Measurements from ENCODE around the gene REM1.

The REM1 gene

DNA sequence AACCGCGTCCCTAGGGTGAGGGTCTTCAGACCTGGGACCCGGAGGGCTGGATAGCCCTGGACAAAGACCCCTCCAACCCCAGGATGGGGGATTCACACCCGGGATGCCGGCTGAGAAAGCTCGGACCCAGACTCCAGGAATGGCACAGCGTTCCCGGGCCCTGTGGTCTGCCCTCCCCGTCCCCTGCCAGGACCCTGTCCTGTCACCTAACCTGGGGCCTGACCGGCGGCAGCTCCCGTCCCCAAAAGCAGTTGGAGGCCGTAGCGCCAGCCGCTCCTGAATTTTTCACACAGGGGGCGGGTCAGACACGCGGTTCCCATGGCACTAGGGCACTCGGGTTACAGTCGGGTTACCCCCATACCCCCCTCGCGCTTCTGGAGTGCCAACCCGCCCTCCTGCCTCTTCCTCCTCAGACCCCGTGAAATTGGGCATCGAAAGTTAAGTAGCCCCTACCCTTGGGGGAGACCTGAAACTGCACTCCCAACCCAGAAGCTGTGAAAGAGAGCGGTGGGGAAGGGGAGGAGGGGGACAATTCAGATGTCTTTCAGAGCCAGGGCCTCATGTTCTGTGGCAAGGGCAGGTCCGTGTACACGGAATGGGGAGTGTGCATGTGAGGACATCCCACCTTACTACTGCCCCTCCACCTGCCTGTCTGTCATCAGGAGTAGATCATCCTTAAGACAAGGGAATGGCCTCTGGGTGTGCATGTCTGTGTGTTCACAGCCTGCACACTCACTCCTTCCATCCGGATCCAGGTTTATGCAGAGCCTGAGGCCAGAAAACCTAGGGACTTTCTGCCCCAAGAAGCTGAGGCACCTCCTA lies 595 bp downstream of the REM1 start:
- no peak for DNase-seq (ENCODE audit: low read depth)
- H3K4me3 ChIP-seq (ENCODE audit: low read length) = no peak overlapping the region
- TF ChIP-seq, protein P1, sequence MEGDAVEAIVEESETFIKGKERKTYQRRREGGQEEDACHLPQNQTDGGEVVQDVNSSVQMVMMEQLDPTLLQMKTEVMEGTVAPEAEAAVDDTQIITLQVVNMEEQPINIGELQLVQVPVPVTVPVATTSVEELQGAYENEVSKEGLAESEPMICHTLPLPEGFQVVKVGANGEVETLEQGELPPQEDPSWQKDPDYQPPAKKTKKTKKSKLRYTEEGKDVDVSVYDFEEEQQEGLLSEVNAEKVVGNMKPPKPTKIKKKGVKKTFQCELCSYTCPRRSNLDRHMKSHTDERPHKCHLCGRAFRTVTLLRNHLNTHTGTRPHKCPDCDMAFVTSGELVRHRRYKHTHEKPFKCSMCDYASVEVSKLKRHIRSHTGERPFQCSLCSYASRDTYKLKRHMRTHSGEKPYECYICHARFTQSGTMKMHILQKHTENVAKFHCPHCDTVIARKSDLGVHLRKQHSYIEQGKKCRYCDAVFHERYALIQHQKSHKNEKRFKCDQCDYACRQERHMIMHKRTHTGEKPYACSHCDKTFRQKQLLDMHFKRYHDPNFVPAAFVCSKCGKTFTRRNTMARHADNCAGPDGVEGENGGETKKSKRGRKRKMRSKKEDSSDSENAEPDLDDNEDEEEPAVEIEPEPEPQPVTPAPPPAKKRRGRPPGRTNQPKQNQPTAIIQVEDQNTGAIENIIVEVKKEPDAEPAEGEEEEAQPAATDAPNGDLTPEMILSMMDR (IDR thresholded peaks at IDR 0.05; ENCODE audit: insufficient read depth, low read depth, low read length, missing control alignments) = no peak

GRCh38 chr20:31476294-31476585 lies 1.2 kb downstream of the REM1 start:
- no peak for DNase-seq (ENCODE audit: low read depth)
- TF ChIP-seq, protein P1 (IDR thresholded peaks at IDR 0.05; ENCODE audit: insufficient read depth, low read depth, low read length, missing control alignments) = no peak
- H3K4me3 ChIP-seq (ENCODE audit: low read length) = no peak overlapping the region

- TF ChIP-seq, protein P1 (IDR thresholded peaks at IDR 0.05; ENCODE audit: insufficient read depth, low read depth, low read length, missing control alignments) = no peak
- no peak for DNase-seq (ENCODE audit: low read depth)
- no peak overlapping the region for H3K4me3 ChIP-seq (ENCODE audit: low read length)
Measured at GRCh38 chr20:31476643-31477215, 1.6 kb downstream of the REM1 start.

- TF ChIP-seq, protein P1 (IDR thresholded peaks at IDR 0.05; ENCODE audit: insufficient read depth, low read depth, low read length, missing control alignments) = no peak
- DNase-seq (ENCODE audit: low read depth) = peak; percentile 16
- no peak overlapping the region for H3K4me3 ChIP-seq (ENCODE audit: low read length)
Measured at GRCh38 chr20:31484001-31484400, 8.9 kb downstream of the REM1 start.

DNA sequence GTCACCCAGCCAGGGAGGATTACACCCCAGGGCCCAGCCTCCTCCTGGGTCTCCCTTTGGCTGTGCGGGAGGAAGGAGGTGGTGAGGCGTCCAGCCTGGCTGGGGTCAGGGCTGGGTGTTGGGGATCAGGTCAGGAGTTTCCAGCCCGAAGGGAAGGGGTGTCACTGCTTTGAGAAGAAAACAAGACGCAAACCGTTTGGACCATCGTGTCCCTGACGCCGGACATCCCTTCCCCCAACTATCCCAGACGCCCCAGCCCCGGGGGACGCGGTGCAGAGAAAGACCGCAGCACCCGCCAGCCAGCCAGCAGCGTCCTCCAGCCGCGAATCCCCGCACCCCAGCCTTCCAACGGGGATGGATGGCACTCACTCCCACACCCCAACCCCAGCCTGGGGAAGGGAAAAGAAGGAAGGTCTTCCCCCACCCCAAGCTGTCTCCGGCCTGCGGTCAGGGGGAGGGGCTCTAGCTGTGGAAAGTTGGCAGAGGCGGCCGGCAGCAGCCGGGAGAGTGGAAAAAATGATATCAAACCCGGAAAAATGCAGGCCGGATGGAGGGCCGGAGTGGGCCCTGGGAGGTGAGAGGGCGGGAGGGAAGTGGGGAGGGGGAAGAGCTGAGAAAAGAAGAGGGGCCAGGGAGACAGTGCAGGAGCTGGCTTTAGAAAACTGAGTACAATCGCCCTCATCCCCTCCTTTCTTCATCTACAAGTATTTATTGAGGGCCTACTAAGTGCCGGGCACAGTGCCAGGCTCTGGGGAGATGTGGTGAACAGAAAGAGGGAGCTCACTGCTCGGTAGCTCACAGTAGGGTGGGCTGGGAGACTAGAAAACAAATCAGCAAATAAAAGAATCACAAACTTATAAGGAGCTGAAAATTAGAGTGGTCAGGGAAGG lies 10.6 kb downstream of the REM1 start:
- H3K4me3 ChIP-seq (ENCODE audit: low read length) = no peak overlapping the region
- DNase-seq (ENCODE audit: low read depth) = no peak
- TF ChIP-seq, protein P1 (IDR thresholded peaks at IDR 0.05; ENCODE audit: insufficient read depth, low read depth, low read length, missing control alignments) = no peak

DNA sequence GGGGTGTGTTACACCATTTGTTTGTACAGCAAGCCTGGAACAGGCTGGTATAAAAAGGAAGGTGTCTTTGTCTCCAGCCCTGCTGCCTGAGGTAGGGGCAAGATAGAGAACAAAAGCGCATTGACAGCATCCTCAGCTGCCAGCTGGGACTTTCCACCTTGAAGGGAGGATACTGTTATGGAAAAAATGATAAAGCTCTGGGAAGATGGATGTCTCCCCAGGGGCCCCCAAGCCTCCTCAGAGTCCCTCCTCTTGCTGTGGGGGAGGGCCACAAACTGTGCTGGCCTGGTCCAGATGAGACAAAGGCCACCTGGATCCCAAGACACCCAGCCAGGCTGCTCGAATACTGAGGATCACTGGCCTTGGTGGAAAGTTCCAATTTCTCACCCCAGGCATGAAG lies 13.0 kb downstream of the REM1 start:
- H3K4me3 ChIP-seq (ENCODE audit: low read length) = no peak overlapping the region

More for the DNA sequence above, 13.0 kb downstream of the REM1 start:
- no peak for DNase-seq (ENCODE audit: low read depth)
- TF ChIP-seq, protein P1 (IDR thresholded peaks at IDR 0.05; ENCODE audit: insufficient read depth, low read depth, low read length, missing control alignments) = no peak

All from epithelial cell of esophagus (primary cell).